GM12801 (cell line): ENCODE data around the gene RNF208.

Experiments used
- CTCF ChIP-seq: IDR thresholded peaks from one replicate; pipeline ENCODE4 v1.5.1; 2011; ENCODE audit warnings: control low read depth; ENCODE audit not compliant: insufficient read length; ENCODE audit errors: extremely low read depth

RNF208 gene

GRCh38 chr9:137232510-137232909 is 10.5 kb upstream of the RNF208 start:
- no peak for TF ChIP-seq CTCF

- no peak for TF ChIP-seq CTCF
Measured at GRCh38 chr9:137232101-137232500, 10.1 kb upstream of the RNF208 start.

GRCh38 chr9:137231372-137232039 is 9.5 kb upstream of the RNF208 start:
- TF ChIP-seq CTCF = no peak

- no peak for TF ChIP-seq CTCF
Measured at GRCh38 chr9:137230705-137231371, 8.8 kb upstream of the RNF208 start, which contains the start of gene SLC34A3. SLC34A3 (plus strand) TSS chr9:137230901; CDS start chr9:137231703, 802 bp downstream.

GRCh38 chr9:137229903-137230704 is 8.1 kb upstream of the RNF208 start:
- no peak for TF ChIP-seq CTCF

GRCh38 chr9:137228968-137229896 is 7.2 kb upstream of the RNF208 start:
- no peak for TF ChIP-seq CTCF
